ENCODE measurements around the gene NDUFA13. TPM values are rescaled to one million over a fixed set of nuclear protein-coding genes. Genes with fewer than 3 reads are reported as not detected.

Gene NDUFA13
- total RNA-seq, 4 donors from 2014 or later = 41.6 to 113 (median 71.4) TPM

GRCh38 chr19:19487077-19487949 lies 28.7 kb upstream of the NDUFA13 start:
- Histone ChIP-seq H3K27me3 (no peaks in the 10 kb centered on the region), H3K36me3 (peaks cover 0 to 9% of the 10 kb centered on the region in 2 donors), H3K9me3 (no peaks in the 10 kb centered on the region), H3K4me3 (no peak overlapping the region), H3K4me1 (peaks cover 0 to 58% (median 22%) of the 10 kb centered on the region in 3 donors), H3K27ac (peak overlapping the region in 1 of 4 donors; percentile 75)
- WGBS, 2 donors (ENCODE audit: low coverage in 1 of 2) = 48 to 60% methylated on average over 2 to 3 of the region's 9 CpGs
- no peak for TF ChIP-seq EP300 (IDR thresholded peaks at IDR 0.05)
- TF ChIP-seq POLR2AphosphoS5 (IDR thresholded peaks at IDR 0.05) = no peak
- ATAC-seq = no peak

GRCh38 chr19:19487950-19488874 lies 27.8 kb upstream of the NDUFA13 start:
- ATAC-seq = no peak

GRCh38 chr19:19488875-19489690 lies 26.9 kb upstream of the NDUFA13 start:
- Histone ChIP-seq H3K4me3 (peak overlapping the region in 1 of 2 donors; percentile 28), H3K36me3 (peaks cover 0 to 20% of the 10 kb centered on the region in 2 donors), H3K9me3 (no peaks in the 10 kb centered on the region), H3K4me1 (peaks cover 0 to 54% (median 22%) of the 10 kb centered on the region in 3 donors), H3K27ac (peak overlapping the region; percentile 4 to 75 (median 72)), H3K27me3 (no peaks in the 10 kb centered on the region)
- WGBS, 2 donors (ENCODE audit: low coverage in 1 of 2) = 30 to 37% methylated on average over 6 to 9 of the region's 14 CpGs
- TF ChIP-seq POLR2AphosphoS5 (IDR thresholded peaks at IDR 0.05) (no peak), EP300 (IDR thresholded peaks at IDR 0.05) (no peak), POLR2A (IDR thresholded peaks at IDR 0.05) (no peak)
- TF ChIP-seq, protein P1, sequence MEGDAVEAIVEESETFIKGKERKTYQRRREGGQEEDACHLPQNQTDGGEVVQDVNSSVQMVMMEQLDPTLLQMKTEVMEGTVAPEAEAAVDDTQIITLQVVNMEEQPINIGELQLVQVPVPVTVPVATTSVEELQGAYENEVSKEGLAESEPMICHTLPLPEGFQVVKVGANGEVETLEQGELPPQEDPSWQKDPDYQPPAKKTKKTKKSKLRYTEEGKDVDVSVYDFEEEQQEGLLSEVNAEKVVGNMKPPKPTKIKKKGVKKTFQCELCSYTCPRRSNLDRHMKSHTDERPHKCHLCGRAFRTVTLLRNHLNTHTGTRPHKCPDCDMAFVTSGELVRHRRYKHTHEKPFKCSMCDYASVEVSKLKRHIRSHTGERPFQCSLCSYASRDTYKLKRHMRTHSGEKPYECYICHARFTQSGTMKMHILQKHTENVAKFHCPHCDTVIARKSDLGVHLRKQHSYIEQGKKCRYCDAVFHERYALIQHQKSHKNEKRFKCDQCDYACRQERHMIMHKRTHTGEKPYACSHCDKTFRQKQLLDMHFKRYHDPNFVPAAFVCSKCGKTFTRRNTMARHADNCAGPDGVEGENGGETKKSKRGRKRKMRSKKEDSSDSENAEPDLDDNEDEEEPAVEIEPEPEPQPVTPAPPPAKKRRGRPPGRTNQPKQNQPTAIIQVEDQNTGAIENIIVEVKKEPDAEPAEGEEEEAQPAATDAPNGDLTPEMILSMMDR (IDR thresholded peaks at IDR 0.05) = no peak
- ATAC-seq = peak; percentile 70

More at GRCh38 chr19:19487950-19488874, 27.8 kb upstream of the NDUFA13 start:
- TF ChIP-seq POLR2A (IDR thresholded peaks at IDR 0.05) (no peak), EP300 (IDR thresholded peaks at IDR 0.05) (no peak), POLR2AphosphoS5 (IDR thresholded peaks at IDR 0.05) (no peak)
- TF ChIP-seq, protein P1 (IDR thresholded peaks at IDR 0.05) = no peak
- Histone ChIP-seq H3K27ac (peak overlapping the region in 3 of 4 donors; percentile 72 to 75 (median 73)), H3K9me3 (no peaks in the 10 kb centered on the region), H3K27me3 (no peaks in the 10 kb centered on the region), H3K36me3 (peaks cover 0 to 14% of the 10 kb centered on the region in 2 donors), H3K4me3 (no peak overlapping the region), H3K4me1 (peaks cover 0 to 54% (median 22%) of the 10 kb centered on the region in 3 donors)
- whole genome bisulfite sequencing, 2 donors (ENCODE audit: low coverage in 1 of 2) = 38 to 51% methylated on average over 9 to 17 of the region's 20 CpGs

- Histone ChIP-seq H3K27me3 (no peaks in the 10 kb centered on the region), H3K36me3 (peaks cover 0 to 27% of the 10 kb centered on the region in 2 donors), H3K4me3 (no peak overlapping the region), H3K9me3 (no peaks in the 10 kb centered on the region), H3K27ac (peak overlapping the region; percentile 4 to 75 (median 72)), H3K4me1 (peaks cover 0 to 52% (median 22%) of the 10 kb centered on the region in 3 donors)
- TF ChIP-seq, protein P1 (IDR thresholded peaks at IDR 0.05) = no peak
- no peak for TF ChIP-seq POLR2A (IDR thresholded peaks at IDR 0.05)
- no peak for TF ChIP-seq EP300 (IDR thresholded peaks at IDR 0.05)
- TF ChIP-seq POLR2AphosphoS5 (IDR thresholded peaks at IDR 0.05) = no peak
- WGBS, 2 donors (ENCODE audit: low coverage in 1 of 2) = 74 to 80% methylated on average over 1 to 4 of the region's 9 CpGs
- no peak for ATAC-seq
Measured at GRCh38 chr19:19489804-19490204, 26.2 kb upstream of the NDUFA13 start.

Measured in gastroesophageal sphincter (tissue), 4 donors.